Measurements from ENCODE around the gene CACNA1I.
A peak's percentile ranks its signal among the peaks of the same experiment; 100 is the strongest.

CACNA1I gene

GRCh38 chr22:39675947-39676346, 105.4 kb downstream of the CACNA1I start:
- DNase-seq: no peak

GRCh38 chr22:39677967-39678366, 107.4 kb downstream of the CACNA1I start:
- no peak for DNase-seq

GRCh38 chr22:39678862-39679490, 108.4 kb downstream of the CACNA1I start:
- no peak for DNase-seq

- DNase-seq: no peak
Measured at GRCh38 chr22:39679652-39680051, 109.1 kb downstream of the CACNA1I start.

- no peak for DNase-seq
Measured at GRCh38 chr22:39680486-39680885, 109.9 kb downstream of the CACNA1I start.

- DNase-seq: no peak
Measured at GRCh38 chr22:39681038-39681861, 110.7 kb downstream of the CACNA1I start.

- DNase-seq: no peak
Measured at GRCh38 chr22:39682994-39683393, 112.4 kb downstream of the CACNA1I start.

GRCh38 chr22:39683639-39684038, 113.1 kb downstream of the CACNA1I start:
- DNase-seq: no peak

- peak in 1 of 3 donors; percentile 17 for DNase-seq
Measured at GRCh38 chr22:39684702-39685281, 114.2 kb downstream of the CACNA1I start.

GRCh38 chr22:39685336-39686177, 115.0 kb downstream of the CACNA1I start:
- no peak for DNase-seq

- DNase-seq: no peak
Measured at GRCh38 chr22:39686178-39686620, 115.6 kb downstream of the CACNA1I start.

- no peak for DNase-seq
Measured at GRCh38 chr22:39686776-39687525, 116.4 kb downstream of the CACNA1I start.

- no peak for DNase-seq
Measured at GRCh38 chr22:39688186-39688785, 117.7 kb downstream of the CACNA1I start.

GRCh38 chr22:39689421-39689820, 118.9 kb downstream of the CACNA1I start:
- DNase-seq: no peak

GRCh38 chr22:39690881-39691605, 120.5 kb downstream of the CACNA1I start:
- DNase-seq: peak in 2 of 3 donors; percentile 7 to 11

GRCh38 chr22:39693943-39694500, 123.5 kb downstream of the CACNA1I start:
- DNase-seq: no peak

GRCh38 chr22:39697790-39698430, 127.4 kb downstream of the CACNA1I start:
- DNase-seq: no peak

GRCh38 chr22:39699631-39700360, 129.2 kb downstream of the CACNA1I start:
- DNase-seq: no peak

GRCh38 chr22:39700565-39700964, 130.0 kb downstream of the CACNA1I start:
- no peak for DNase-seq

Data from suppressor macrophage treated with lipopolysaccharide for 1 hour (primary cell).